Type B pancreatic cell (in vitro differentiated cells): Measurements from ENCODE around the gene TNNT3. TPM values are rescaled to one million over a fixed set of nuclear protein-coding genes. Genes with fewer than 3 reads are reported as not detected.

Experiments used
- DNase-seq: peaks from one replicate; pipeline ENCODE4 v3.0.0; 2021; ENCODE audit warnings: mixed read lengths; ENCODE audit not compliant: unreplicated experiment; ENCODE audit errors: extremely low spot score
- H3K27ac Mint-ChIP-seq: 2 replicates; pipeline ENCODE4 v1.8.0; 2021; ENCODE audit warnings: mild to moderate bottlenecking, mixed read lengths
- H3K27me3 Mint-ChIP-seq: 2 replicates; pipeline ENCODE4 v1.8.0; 2021; ENCODE audit warnings: mixed read lengths
- H3K36me3 Mint-ChIP-seq: 2 replicates; pipeline ENCODE4 v1.8.0; 2021; ENCODE audit warnings: mixed read lengths
- H3K4me1 Mint-ChIP-seq: one replicate; pipeline ENCODE4 v1.8.0; 2021; ENCODE audit warnings: mixed read lengths; ENCODE audit not compliant: unreplicated experiment
- H3K4me3 Mint-ChIP-seq: 2 replicates; pipeline ENCODE4 v1.8.0; 2021; ENCODE audit warnings: mild to moderate bottlenecking, mixed read lengths
- H3K9me3 Mint-ChIP-seq: 2 replicates; pipeline ENCODE4 v1.8.0; 2021; ENCODE audit warnings: mixed read lengths
- total RNA-seq: library from RNA; stranded (reverse); gene quantifications from 2 replicates; pipeline ENCODE4 v1.2.1, GENCODE V29; 2021; ENCODE audit warnings: low replicate concordance
- TF ChIP-seq, protein P1 (sequence below): fragments of 200-600 bp; sonication (generic); conservative IDR thresholded peaks from 2 replicates; pipeline ENCODE4 v1.5.0; 2021; ENCODE audit warnings: antibody characterized with exemption, mild to moderate bottlenecking

The TNNT3 gene
- total RNA-seq, 1 donor from 2014 or later, result 17.3 TPM

- TF ChIP-seq, protein P1, sequence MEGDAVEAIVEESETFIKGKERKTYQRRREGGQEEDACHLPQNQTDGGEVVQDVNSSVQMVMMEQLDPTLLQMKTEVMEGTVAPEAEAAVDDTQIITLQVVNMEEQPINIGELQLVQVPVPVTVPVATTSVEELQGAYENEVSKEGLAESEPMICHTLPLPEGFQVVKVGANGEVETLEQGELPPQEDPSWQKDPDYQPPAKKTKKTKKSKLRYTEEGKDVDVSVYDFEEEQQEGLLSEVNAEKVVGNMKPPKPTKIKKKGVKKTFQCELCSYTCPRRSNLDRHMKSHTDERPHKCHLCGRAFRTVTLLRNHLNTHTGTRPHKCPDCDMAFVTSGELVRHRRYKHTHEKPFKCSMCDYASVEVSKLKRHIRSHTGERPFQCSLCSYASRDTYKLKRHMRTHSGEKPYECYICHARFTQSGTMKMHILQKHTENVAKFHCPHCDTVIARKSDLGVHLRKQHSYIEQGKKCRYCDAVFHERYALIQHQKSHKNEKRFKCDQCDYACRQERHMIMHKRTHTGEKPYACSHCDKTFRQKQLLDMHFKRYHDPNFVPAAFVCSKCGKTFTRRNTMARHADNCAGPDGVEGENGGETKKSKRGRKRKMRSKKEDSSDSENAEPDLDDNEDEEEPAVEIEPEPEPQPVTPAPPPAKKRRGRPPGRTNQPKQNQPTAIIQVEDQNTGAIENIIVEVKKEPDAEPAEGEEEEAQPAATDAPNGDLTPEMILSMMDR, result no peak
- Mint-ChIP-seq H3K36me3 (no peaks in the 10 kb centered on the region), H3K27ac (peak overlapping the region; percentile 34), H3K4me1 (no peaks in the 10 kb centered on the region), H3K27me3 (no peaks in the 10 kb centered on the region), H3K9me3 (no peaks in the 10 kb centered on the region), H3K4me3 (no peak overlapping the region)
- no peak for DNase-seq
Observed at GRCh38 chr11:1877211-1878136, 42.0 kb upstream of the TNNT3 start.

- Mint-ChIP-seq H3K9me3 (no peaks in the 10 kb centered on the region), H3K4me1 (no peaks in the 10 kb centered on the region), H3K27ac (no peak overlapping the region), H3K4me3 (no peak overlapping the region), H3K36me3 (no peaks in the 10 kb centered on the region), H3K27me3 (no peaks in the 10 kb centered on the region)
- TF ChIP-seq, protein P1, result no peak
- DNase-seq, result no peak
Observed at GRCh38 chr11:1878137-1879031, 41.1 kb upstream of the TNNT3 start.

DNA sequence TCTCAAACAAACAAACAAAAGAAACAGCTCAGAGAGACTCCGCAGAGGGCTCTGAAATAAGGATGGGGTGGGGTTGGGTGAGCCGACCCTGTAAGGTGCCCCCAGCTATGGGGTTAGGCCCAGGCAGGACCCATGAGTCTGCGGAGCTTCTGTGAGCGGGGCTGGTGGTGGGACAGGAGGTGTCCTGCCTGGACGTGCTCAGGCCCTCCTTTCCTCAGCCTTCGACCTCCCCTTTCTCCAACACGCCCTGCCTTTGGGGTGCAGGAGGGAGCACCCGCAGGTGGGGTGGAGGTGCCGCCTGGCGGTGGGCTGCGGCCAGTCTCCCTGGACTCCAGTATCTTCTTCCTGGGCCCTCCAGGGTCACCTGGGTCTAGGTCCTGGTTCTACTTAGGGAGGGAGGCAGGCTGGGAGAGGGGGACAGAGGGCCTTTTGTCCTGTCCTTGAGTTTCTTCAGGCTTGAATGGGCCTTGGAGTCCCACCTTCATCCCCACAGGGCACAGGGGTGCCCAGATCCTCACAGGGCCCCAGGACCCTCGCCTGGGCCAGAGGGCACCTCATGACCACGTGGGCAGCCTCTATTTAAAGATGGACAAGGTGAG, 40.1 kb upstream of the TNNT3 start:
- TF ChIP-seq, protein P1, result no peak
- Mint-ChIP-seq H3K4me1 (no peaks in the 10 kb centered on the region), H3K27me3 (no peaks in the 10 kb centered on the region), H3K9me3 (no peaks in the 10 kb centered on the region), H3K4me3 (no peak overlapping the region), H3K36me3 (no peaks in the 10 kb centered on the region), H3K27ac (peak overlapping the region; percentile 43)
- no peak for DNase-seq

DNA sequence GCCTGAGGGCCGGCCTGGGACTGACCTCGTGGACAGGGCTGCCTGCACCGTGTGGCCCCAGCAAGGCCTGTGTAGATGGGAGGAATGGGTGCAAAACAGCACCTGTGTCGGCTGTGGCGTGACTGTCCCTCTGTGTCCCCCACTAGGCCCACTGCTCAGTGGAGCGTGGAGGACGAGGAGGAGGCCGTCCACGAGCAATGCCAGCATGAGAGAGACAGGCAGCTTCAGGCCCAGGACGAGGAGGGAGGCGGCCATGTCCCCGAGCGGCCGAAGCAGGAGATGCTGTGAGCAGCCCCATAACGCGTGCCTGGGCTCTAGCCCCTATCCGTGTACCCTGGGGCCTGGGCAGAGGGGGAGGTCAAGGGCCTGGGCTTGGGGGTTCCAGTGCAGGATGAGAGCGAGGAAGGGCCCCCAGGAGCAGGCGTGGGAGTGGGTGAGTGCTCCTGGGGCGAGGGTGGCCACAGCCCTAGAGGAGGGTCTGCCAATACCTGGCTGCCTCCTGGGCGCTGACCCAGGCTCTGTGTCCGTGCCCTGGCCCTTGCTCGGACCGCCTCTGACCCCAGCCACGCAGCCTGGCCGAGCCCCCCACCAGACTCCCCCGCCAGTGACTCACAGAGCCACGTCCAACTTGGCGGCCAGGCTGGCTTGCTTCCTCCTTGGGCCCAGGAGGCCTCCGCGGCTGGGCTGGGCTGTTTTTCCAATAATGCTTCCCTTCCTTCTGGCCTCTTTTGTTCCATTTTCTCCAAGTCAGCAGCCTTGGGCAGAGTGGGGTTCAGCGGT, 39.4 kb upstream of the TNNT3 start:
- DNase-seq, result no peak

More for the DNA sequence above, 39.4 kb upstream of the TNNT3 start:
- H3K4me1 Mint-ChIP-seq, result no peaks in the 10 kb centered on the region
- H3K27me3 Mint-ChIP-seq, result no peaks in the 10 kb centered on the region
- no peak overlapping the region for H3K4me3 Mint-ChIP-seq
- H3K36me3 Mint-ChIP-seq, result no peaks in the 10 kb centered on the region
- TF ChIP-seq, protein P1, result no peak
- no peaks in the 10 kb centered on the region for H3K9me3 Mint-ChIP-seq
- peak overlapping the region; percentile 53 for H3K27ac Mint-ChIP-seq
